Gastroesophageal sphincter (tissue), 2 donors: ENCODE measurements around the gene HOXA6.

Experiments
- POLR2A ChIP-seq, 2 donors: fragments of 450-650 bp; IDR thresholded peaks; one replicate each; pipeline ENCODE4 v1.6.1; 2017; ENCODE audit warnings: antibody characterized with exemption in 2 of 2, mild to moderate bottlenecking in 2 of 2, moderate library complexity in 1 of 2
- POLR2AphosphoS5 ChIP-seq: sonication (generic); formaldehyde crosslinking; IDR thresholded peaks from one replicate; pipeline ENCODE4 v1.6.1; 2017; ENCODE audit warnings: antibody characterized with exemption

GRCh38 chr7:27159266-27160144, 11.9 kb upstream of the HOXA6 start:
- TF ChIP-seq POLR2A (IDR thresholded peaks at IDR 0.05), result no peak
- TF ChIP-seq POLR2AphosphoS5, result no peak
